Frontal cortex (tissue), 4 donors: ENCODE data around the gene ABCF2. TPM values are rescaled to one million over a fixed set of nuclear protein-coding genes. Genes with fewer than 3 reads are reported as not detected.

ENCODE experiments used
- DNase-seq, 2 donors: peaks; one replicate each; pipeline ENCODE4 v3.0.0; 2012; ENCODE audit warnings: low spot score in 2 of 2
- FAIRE-seq: peaks from 2 replicates; lab custom pipeline; 2012; peaks lifted over from hg19 to GRCh38; lab: Jason Lieb, UNC
- total RNA-seq: library from RNA; depleted of rRNA; stranded (reverse); fragments of >200 nt; gene quantifications from one replicate; pipeline ENCODE4 v1.2.3, GENCODE V29; 2014
- donor health status: control.
- donor health status: control.
- donor health status: control.

The ABCF2 gene
- total RNA-seq, 1 donor from 2014 or later: 38.3 TPM

DNA sequence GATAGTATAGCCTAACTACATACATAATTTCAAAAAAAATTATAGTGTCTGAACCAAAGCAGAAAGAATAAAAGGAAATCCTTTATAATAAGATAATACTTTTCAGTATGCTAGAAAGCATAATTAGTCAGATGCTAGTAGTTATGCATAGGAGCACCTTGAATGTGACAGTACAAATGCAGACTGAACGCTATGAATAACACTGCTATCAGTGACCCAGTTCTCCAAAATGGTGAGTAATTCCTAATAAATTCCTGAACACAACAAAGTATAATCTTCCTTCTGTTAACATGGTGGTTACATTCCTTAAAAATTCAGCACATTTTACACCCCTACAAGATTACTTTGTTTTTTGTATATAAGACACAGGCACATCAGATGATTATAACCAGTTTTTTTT is 4.1 kb upstream of the ABCF2 start:
- FAIRE-seq (no peak), DNase-seq (no peak)

DNA sequence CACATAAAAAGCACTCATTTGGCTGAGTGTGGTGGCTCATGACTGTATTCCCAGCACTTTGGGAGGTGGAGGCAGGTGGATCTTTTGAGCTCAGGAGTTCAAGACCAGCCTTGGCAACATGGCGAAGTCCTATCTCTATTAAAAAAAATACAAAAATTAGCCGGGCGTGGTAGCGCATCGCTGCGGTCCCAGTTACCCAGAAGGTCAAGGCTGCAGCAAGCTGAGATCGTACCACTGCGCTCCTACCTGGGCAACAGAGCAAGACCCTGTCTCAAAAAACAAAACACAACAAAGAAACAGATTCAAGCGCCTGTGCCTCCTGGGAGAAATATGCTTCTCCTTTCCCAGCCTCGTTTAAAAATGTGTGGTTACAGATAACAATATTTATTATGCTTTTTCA is 2.2 kb upstream of the ABCF2 start:
- FAIRE-seq: no peak
- DNase-seq: no peak

DNA sequence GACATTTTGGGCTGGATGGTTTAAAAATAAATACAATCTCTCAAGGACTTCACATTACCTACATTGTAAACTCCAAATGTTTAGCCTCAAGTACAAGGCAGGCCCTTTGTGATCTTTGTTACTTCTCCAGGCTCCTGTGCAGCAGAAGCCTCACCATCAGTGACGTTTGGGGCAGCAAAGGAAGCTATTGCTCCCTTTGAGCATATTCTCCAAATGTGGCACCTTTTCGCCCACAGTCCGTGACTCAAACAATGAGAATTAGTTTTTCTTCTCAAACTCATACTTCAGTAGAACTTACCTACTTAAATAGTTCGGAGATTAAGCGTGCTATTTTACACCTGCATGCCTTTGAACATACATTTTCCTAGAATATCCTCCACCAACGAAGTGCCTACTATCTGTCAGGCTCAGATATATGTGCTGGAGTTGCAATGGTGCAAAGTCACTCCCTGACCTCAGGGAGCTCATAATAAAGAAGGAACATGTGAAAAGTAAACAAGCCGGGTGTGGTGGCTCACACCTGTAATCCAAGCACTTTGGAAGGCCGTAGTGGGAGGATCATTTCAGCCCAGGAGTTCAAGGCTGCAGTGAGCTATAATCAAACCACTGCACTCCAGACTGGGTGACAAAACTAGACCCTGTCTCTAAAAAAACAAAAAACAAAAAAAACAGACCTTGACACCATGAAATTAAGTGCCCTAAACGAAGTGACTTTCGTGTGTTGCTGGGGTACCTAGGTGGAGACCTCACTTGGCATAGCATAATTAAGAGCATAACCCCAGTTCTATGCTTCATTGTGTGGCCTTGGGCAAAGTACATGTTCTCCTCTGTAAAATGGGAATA is 1.2 kb upstream of the ABCF2 start:
- FAIRE-seq (no peak), DNase-seq (no peak)

DNA sequence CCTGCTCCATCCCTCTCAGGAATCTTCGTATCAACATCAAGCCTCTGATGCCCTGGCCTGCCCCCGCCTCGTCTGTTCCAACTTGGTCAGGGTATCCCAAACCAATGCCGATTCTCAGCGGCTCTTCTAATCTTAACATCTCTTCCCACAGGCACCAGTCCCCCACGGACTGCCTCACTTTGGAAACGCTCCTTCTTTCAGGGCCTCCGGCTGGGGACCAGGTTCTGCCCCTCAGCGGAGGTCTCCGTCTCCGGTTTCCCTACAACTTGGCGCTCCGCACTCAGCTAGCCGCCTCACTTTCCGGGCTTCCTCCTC is 488 bp downstream of the ABCF2 start:
- FAIRE-seq: no peak

DNA sequence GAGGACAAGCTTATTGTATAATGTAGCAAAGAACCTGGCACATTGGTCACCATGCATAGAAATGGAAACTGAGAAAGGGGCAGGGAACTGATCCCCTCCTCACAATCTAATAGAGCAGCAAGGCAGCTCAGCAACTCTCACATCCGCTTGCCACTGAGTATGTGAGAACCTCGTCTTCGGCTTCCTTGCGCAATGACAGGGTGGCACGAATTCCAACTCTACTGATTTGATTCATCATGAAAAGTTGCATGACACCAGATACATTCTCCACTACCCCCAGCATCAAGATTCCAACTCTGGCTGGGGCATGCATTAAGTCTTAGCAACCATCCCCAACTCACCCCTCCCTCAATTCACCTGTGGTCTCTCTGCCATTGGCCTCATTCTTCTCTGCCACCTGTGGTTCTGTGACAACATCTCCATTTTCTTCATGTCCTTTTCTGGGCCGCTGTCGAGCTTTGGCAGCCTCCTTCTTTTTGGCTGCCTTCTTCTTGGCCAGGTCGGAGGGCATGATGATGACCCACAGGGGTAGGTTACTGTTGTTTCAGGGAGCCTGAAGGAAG is 976 bp downstream of the ABCF2 start:
- no peak for FAIRE-seq
- no peak for DNase-seq

More for the DNA sequence above, 488 bp downstream of the ABCF2 start:
- DNase-seq: no peak

DNA sequence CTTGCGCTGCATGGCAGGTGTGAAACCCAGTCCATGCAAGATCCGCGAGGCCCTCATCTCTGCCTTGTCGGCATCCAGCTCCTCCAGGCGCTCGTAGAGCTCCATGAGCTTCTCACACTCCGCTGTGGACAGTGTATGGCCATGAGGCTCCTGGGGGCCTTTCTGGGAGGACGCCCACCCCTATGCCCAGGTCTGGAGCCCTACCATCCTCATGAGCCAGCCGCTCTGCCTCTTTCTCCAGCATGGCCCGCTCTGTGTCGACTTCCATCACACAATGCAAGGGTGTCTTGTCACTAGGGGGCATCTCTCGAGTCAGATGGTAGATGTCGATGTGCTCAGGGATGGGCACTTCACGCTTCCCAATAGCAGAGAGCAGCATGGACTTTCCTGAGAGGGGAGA is 3.3 kb downstream of the ABCF2 start:
- DNase-seq: no peak
- FAIRE-seq: no peak

DNA sequence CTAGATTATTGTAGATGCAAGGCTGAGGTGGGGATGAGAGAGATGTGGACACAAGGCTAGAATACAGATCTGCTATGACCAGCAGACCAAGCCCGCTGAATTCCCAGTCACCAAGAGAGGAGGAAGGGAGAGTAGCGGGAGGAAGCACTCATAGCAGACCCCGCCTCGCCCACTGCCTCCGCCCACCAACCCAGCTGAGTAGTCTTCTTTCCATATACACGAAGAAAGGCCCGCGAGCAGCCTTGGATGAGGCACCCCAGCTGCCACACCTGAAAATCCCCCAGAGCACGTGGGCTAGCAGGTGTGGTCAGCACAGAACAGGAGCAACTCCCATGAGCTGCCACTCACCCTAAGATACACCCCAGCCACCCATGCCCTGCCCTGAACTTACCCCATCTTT is 8.8 kb downstream of the ABCF2 start:
- no peak for FAIRE-seq

DNA sequence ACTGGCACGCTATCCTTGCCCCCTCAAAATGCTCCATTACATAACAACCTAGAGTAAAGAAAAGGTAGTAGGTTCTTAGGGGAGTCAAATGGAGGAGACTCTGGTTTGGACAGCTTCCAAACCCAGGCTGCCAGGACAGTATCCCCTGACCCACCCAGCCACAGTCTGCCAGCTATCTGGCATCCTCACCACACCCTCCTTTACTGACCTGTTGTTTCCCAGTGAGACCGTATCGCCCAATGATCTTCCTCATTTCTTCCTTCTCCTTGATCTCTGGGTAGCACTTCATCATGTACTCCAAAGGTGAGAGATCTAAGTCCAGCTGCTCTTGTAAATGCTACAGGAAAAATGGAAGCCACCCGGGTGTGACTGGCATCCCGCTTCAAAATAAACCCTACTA is 11.6 kb downstream of the ABCF2 start:
- FAIRE-seq: no peak

More for the DNA sequence above, 8.8 kb downstream of the ABCF2 start:
- DNase-seq: no peak

DNA sequence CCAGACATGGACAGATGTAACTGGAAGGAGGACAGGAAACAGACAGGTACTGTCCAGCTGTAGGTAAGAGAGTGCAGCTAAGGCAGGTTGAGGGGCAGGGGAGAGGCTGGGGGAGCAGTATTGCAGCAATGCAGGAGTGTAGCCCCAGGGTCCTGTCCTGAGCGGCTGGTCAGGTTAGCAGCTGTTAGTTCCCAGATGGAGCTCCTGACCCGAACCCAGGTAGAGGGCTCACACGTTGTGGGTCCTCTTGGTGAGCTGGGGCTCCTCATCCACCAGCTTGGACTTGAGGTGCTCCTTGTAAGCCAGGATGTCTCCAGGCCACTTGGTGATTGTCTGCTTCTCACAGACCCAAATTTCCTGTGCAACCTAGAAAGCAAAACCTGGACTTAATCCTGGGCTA is 13.2 kb downstream of the ABCF2 start:
- DNase-seq (no peak), FAIRE-seq (no peak)

More for the DNA sequence above, 11.6 kb downstream of the ABCF2 start:
- DNase-seq: no peak

DNA sequence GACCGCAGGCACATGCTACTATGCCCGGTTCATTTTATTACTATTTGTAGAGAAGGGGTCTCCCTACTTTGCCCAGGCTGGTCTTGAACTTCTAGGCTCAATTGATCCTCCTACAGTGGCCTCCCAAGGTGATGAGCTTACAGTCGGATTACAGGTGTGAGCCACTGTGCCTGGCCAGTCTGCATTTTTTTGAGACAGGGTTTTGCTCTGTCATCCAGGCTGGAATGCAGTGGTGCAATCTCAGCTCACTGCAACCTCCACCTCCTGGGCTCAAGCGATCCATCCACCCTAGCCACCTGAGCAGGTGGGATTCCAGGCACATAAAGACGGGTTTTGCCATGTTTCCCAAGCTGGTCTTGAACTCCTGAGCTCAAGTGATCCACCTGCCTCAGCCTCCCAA is 14.4 kb downstream of the ABCF2 start:
- FAIRE-seq (no peak), DNase-seq (no peak)

DNA sequence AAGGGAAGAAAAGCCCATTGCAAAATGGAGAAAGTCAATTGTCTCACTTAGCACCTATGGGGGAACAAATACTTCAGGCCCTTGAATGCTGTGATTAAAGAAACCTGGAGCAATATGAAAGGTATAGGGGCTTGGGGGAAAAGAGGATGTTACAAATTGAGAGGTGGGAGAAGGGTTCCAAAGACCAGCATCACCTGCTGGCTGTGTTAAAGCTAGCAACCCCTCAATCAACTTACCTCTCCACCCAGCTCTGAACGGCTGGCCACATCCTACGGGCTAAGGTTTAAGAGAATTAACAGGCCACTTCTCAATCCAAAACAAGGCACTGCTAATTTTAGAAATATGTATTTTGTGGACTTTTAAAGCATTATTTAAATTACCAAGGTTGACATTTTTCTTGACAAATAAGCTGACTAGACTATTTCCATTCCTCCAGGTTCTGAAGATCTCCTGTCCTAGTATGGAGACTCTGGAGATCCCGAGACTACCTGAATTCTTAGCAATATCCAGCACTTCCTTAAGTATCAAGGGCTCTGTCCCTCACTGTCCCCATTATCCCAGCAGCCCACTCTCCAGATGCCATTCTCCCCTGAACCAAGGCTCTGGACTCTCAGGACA is 15.7 kb downstream of the ABCF2 start:
- no peak for FAIRE-seq

DNA sequence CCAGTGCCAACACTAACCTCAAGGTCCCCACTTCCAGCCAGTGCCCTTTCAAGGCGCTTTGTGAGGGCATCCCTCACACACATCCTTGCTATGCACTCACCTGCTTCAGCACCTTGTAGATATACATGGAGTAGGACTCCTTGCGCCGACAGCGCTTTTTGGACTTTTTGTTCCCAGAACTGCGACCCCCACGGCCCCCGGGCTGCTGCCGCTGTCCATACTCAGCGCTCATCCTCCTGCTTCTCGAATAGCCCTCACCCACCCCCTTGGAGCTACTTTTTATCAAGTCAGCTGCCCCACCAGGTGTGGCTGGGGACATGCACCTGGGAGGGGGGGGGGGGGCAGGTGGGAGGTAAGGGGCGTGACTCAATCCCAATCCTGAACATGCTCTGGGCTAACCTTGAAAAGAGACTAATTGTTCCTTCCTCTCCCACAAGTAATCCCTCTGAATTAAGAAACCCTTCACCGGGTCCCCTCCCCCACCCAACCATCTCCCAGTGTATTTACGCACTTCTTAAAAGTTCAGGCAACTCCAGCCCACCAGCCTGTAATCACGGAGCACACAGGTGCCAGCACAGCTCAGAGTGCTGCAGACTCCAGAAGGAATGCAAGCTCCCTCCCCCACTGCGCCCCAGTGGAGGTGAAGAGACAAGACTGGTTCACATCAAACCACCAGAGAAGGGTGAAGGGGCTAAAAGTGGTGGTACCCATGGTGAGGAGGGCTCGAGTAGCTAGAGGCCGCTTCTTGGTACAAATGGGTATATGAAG is 16.7 kb downstream of the ABCF2 start, which contains the start of gene H2BK1:
H2BK1 (minus strand) TSS at position 402 of the 768 bp plus-strand sequence; CDS start at position 232, 170 bp downstream.
- FAIRE-seq (no peak), DNase-seq (no peak)

More for the DNA sequence above, 15.7 kb downstream of the ABCF2 start:
- DNase-seq: no peak

DNA sequence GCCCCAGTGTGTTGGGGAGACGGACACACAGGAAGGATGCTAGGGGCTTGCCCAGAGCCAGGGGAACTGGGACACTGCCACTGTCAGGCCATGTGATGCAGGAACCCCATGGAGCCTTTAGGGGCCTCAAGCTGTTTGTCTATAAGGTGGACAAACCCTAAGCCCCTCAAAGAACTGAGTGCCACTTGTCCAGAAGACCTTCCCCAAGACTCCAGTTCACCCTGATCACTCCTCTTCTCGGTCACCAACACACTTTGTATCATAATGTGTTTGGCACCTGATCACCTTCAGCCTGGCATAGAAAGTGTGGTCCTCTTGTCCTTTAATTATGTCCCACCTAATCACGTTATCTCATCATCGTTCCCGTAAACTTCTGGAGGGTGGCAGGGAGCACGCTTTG is 17.4 kb downstream of the ABCF2 start:
- DNase-seq (no peak), FAIRE-seq (no peak)

DNA sequence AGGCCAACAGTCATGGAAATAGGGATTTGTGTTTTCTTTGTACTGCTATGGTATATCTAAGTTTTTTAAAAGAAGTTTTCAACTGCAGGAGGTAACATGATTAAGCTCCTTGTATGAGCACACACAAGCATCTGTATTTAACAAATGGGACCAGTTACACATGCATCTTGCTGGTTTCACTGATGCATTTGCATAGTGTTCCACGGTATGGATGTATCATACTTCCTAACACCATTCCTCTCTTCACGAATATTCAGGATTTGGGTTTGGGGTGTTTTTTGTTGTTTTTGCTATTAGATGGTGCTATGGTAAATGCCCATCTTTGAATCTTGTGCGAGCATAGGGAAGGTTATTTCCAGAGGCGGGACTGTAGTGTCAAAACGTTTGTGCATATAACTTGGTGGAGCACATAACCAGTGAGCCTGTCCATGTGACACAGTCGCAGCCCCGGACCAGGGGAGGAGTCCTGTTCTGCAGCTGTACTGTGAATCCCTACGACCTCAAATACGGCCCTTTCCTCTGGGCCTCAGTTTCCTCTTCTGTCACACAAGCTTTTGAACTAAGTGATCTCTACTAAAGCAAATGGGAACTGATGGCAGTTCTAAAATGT is 18.6 kb downstream of the ABCF2 start:
- no peak for FAIRE-seq

DNA sequence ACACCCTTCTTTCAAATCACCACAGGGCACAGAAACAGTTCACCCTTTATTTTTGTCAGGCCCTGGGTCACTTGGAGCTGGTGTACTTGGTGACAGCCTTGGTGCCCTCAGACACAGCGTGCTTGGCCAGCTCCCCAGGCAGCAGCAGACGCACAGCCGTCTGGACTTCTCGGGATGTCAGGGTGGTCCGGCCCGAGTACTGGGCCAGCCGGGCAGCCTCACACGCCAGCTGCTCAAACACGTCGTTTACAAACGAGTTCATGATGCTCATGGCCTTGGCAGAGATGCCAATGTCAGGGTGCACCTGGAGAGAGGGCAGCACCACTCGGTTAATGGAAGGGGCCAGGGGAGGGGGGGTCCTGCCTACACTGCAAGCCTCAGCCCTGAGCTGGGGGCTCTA is 19.2 kb downstream of the ABCF2 start:
- no peak for FAIRE-seq
- no peak for DNase-seq

More for the DNA sequence above, 18.6 kb downstream of the ABCF2 start:
- no peak for DNase-seq

DNA sequence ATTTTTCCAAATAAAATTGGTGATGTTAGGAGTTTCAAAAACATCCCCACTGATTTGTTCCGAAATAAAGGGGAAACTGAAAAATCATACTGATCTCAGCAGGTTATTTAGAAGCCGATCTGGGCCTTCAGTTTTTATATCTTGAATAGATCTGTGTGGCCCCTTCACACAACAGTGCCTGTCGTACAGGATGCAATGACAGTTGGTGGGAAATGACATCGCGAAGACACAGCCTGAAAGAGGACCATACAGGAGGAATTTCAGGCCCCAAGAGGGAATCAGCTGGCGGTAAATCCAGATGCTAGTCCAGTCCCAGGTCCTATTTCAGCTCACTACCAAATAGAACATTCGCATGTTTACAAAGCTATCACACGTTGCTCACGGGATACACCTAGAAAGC is 19.7 kb downstream of the ABCF2 start:
- no peak for FAIRE-seq
- no peak for DNase-seq

DNA sequence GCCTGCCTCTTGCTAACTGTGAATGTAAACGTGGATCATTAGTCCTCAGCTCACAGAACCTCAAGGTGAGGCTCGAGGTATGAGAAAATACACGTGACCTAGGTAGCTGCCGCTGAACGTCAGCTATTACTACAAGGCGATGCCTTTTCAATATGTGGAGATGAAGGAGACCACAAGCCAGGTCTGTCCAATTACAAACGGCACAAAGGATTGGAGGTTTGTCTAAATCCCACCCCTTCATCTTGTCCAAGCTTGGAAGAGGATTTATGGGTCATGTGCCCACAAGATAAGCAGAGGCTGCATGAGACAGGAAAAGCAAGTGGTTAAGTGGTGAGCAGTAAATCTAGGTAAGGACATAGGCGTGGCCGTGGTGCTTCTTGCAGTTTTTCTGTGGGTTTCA is 20.1 kb downstream of the ABCF2 start:
- DNase-seq (no peak), FAIRE-seq (no peak)

DNA sequence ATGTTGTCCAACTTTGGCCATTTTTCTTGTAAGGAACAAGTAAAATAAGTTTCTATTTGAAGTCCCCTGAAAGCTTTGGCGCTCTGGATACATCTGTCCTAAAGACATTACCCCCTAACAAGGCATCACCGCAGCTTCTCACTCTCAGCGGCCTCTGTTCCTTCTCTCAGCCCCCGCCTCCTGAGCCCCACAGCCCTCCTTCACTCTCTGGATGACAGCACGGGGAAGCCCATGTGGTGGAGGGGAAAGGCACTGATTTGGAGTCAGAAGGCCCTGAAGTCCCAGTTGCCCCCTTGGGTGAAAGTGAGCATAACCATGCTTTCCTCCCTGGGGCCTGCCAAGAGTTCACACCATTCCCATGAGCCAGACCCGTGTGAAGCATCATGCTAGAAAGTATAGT is 21.3 kb downstream of the ABCF2 start:
- FAIRE-seq: no peak

DNA sequence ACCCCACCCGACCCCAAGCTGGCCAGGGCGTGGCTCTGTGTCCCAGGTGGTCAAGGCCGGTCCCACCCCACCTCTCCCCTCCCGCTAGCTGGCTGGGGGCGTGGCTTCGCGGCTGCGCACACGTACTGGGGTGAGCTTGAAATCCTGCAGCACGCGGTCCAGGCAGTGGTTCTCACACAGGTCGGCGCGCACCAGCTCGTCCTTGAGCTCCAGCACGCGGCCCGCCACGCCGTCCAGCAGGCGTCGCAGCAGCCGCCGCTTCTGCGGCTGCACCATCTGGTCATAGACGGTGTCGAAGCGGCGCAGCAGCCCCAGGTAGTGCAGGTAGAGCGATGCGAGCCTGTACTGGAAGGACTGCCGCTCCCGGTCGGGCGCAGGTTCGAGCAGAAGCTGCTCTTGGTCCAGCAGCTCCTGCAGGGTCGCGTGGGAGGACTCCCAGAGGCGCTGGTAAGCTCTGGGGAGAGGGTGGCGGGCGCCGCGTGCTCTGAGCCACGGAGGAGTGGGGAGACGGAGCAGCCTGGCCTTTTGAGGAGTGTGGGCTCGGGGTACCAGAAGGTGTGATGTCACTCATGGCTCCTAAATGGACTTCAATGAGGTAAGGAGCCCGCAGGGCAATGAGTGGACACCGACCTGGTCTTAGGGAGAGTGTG is 22.5 kb downstream of the ABCF2 start:
- DNase-seq: no peak
- no peak for FAIRE-seq

More for the DNA sequence above, 21.3 kb downstream of the ABCF2 start:
- no peak for DNase-seq

DNA sequence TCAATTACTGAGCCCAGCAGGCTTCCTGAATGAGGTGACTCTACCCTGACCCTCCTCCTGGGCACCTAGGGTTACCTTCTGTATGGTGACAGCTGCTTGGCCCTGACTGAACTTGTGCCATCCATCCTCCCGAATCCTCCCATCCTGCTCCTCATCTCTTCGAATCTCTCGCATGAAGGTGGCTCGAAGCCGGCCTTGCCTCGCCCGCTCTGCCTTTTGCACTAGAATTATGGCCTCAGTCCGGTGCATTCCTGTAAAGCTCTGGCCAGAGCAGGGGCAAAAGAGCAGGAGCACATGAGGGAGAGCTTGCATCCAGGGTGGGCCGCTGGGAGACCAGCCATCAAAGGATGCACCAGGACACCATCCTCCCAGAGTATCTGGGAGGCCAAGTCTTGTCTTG is 24.2 kb downstream of the ABCF2 start:
- FAIRE-seq (no peak), DNase-seq (no peak)
